Activated CD8-positive, alpha-beta T cell treated with anti-CD3 and anti-CD28 coated beads for 36 hours (primary cell): ENCODE measurements around the gene CLDN25. TPM values are rescaled to one million over a fixed set of nuclear protein-coding genes. Genes with fewer than 3 reads are reported as not detected.

Source experiments
- ATAC-seq: fragments of 200-7000 bp; cut with Tn5 transposase; one replicate; pipeline ENCODE4 v1.10.0; 2021; ENCODE audit warnings: mild to moderate bottlenecking, moderate library complexity
- CTCF ChIA-PET: fragments of 350-600 bp; sonication (Branson Sonifier 250); formaldehyde crosslinking; loops from one replicate; lab custom pipeline; 2021; ENCODE audit warnings: antibody characterized with exemption; lab: Charles Lee
- POLR2A ChIA-PET: fragments of 350-600 bp; sonication (Branson Sonifier 250); formaldehyde crosslinking; loops from one replicate; lab custom pipeline; 2021; ENCODE audit warnings: antibody characterized with exemption; lab: Charles Lee
- DNase-seq: peaks from one replicate; pipeline ENCODE4 v3.0.0-alpha.2; 2020
- H3K27ac Mint-ChIP-seq: one replicate; pipeline ENCODE4 v1.8.0; 2021; ENCODE audit warnings: mild to moderate bottlenecking, mixed read lengths
- H3K27me3 Mint-ChIP-seq: one replicate; pipeline ENCODE4 v1.8.0; 2021; ENCODE audit warnings: mixed read lengths
- H3K36me3 Mint-ChIP-seq: one replicate; pipeline ENCODE4 v1.8.0; 2021; ENCODE audit warnings: low read depth, mixed read lengths
- H3K4me1 Mint-ChIP-seq: one replicate; pipeline ENCODE4 v1.8.0; 2021; ENCODE audit warnings: low read depth, mixed read lengths
- H3K4me3 Mint-ChIP-seq: one replicate; pipeline ENCODE4 v1.8.0; 2021; ENCODE audit warnings: mild to moderate bottlenecking, moderate library complexity, mixed read lengths
- H3K9me3 Mint-ChIP-seq: one replicate; pipeline ENCODE4 v1.8.0; 2021; ENCODE audit warnings: mixed read lengths
- CTCF ChIP-seq: fragments of 200-600 bp; IDR thresholded peaks from one replicate; pipeline ENCODE4 v1.8.0; 2022; ENCODE audit warnings: antibody characterized with exemption, mild to moderate bottlenecking
- intact Hi-C: fragments of 100-400 bp; cut with micrococcal nuclease; formaldehyde crosslinking; loops from one replicate; pipeline ENCODE4 v1.10.0; 2022
- total RNA-seq, 2 experiments: library from RNA; stranded (reverse); gene quantifications; one replicate each; pipeline ENCODE4 v1.2.3, GENCODE V29; 2021

The CLDN25 gene
- total RNA-seq, 2 experiments from 2014 or later, result not detected

- ATAC-seq (no peak), DNase-seq (no peak)
- H3K4me1 Mint-ChIP-seq, result no peaks in the 10 kb centered on the region
- H3K36me3 Mint-ChIP-seq, result peaks cover 19% of the 10 kb centered on the region
- H3K27me3 Mint-ChIP-seq, result no peaks in the 10 kb centered on the region
- H3K4me3 Mint-ChIP-seq, result no peak overlapping the region
- H3K27ac Mint-ChIP-seq, result no peak overlapping the region
- POLR2A ChIA-PET, result no interaction called here
- no peak for TF ChIP-seq CTCF
- intact Hi-C loops, result no loop called here
- no peaks in the 10 kb centered on the region for H3K9me3 Mint-ChIP-seq
- CTCF ChIA-PET, result interaction anchor here (0.8 kb wide), 1 partner anchor 21 kb away, joined by 3 read pairs; no protein-coding TSS in a partner anchor
These were observed 38.0 kb downstream of the CLDN25 start for GRCh38 chr11:113817626-113818025.

- Mint-ChIP-seq H3K27ac (no peak overlapping the region), H3K4me3 (no peak overlapping the region), H3K27me3 (no peaks in the 10 kb centered on the region), H3K4me1 (no peaks in the 10 kb centered on the region), H3K36me3 (peaks cover 25% of the 10 kb centered on the region), H3K9me3 (no peaks in the 10 kb centered on the region)
- intact Hi-C loops, result no loop called here
- DNase-seq (no peak), ATAC-seq (no peak)
- no peak for TF ChIP-seq CTCF
- POLR2A ChIA-PET, result no interaction called here
- CTCF ChIA-PET, result no interaction called here
These were observed 38.8 kb downstream of the CLDN25 start for GRCh38 chr11:113818426-113818825.

- intact Hi-C loops, result no loop called here
- no peaks in the 10 kb centered on the region for H3K4me1 Mint-ChIP-seq
- no peak for DNase-seq
- H3K36me3 Mint-ChIP-seq, result peaks cover 32% of the 10 kb centered on the region
- H3K27ac Mint-ChIP-seq, result no peak overlapping the region
- no peak overlapping the region for H3K4me3 Mint-ChIP-seq
- no peak for TF ChIP-seq CTCF
- ATAC-seq, result no peak
- H3K27me3 Mint-ChIP-seq, result no peaks in the 10 kb centered on the region
- POLR2A ChIA-PET, result no interaction called here
- H3K9me3 Mint-ChIP-seq, result no peaks in the 10 kb centered on the region
- CTCF ChIA-PET, result no interaction called here
These were observed 47.9 kb downstream of the CLDN25 start for GRCh38 chr11:113827477-113827876.

- H3K4me3 Mint-ChIP-seq, result no peak overlapping the region
- H3K36me3 Mint-ChIP-seq, result peaks cover 25% of the 10 kb centered on the region
- DNase-seq, result no peak
- intact Hi-C loops, result no loop called here
- no peak overlapping the region for H3K27ac Mint-ChIP-seq
- no peak for ATAC-seq
- no peak for TF ChIP-seq CTCF
- no peaks in the 10 kb centered on the region for H3K4me1 Mint-ChIP-seq
- no peaks in the 10 kb centered on the region for H3K27me3 Mint-ChIP-seq
- ChIA-PET CTCF (no interaction called here), POLR2A (no interaction called here)
- no peaks in the 10 kb centered on the region for H3K9me3 Mint-ChIP-seq
These were observed 48.6 kb downstream of the CLDN25 start for GRCh38 chr11:113828191-113828590.

- no peak for TF ChIP-seq CTCF
These were observed 50.2 kb downstream of the CLDN25 start for GRCh38 chr11:113829751-113830150.

More at GRCh38 chr11:113829751-113830150, 50.2 kb downstream of the CLDN25 start:
- ATAC-seq, result no peak
- ChIA-PET POLR2A (no interaction called here), CTCF (no interaction called here)
- Mint-ChIP-seq H3K9me3 (no peaks in the 10 kb centered on the region), H3K36me3 (peaks cover 25% of the 10 kb centered on the region), H3K27ac (no peak overlapping the region), H3K4me3 (no peak overlapping the region), H3K27me3 (no peaks in the 10 kb centered on the region), H3K4me1 (no peaks in the 10 kb centered on the region)
- intact Hi-C loops, result no loop called here
- DNase-seq, result no peak

Other genes starting within 250 kb of the CLDN25 start
- gene TMPRSS5, start 73.5 kb upstream of the CLDN25 start, total RNA-seq, result 1 to 10 TPM in 1 of 2 experiments, under 1 TPM in 1; 0.85 to 1.0 TPM
- gene ZW10, start 6.1 kb upstream of the CLDN25 start, total RNA-seq, result 10 to 100 TPM; 15.2 to 15.5 TPM
- gene USP28, start 95.8 kb downstream of the CLDN25 start, total RNA-seq, result 10 to 100 TPM; 40.3 to 41.9 TPM
- not detected for gene HTR3B, start 125.0 kb downstream of the CLDN25 start, total RNA-seq
- gene HTR3A, start 195.3 kb downstream of the CLDN25 start, total RNA-seq, result not detected